ENCODE measurements around the gene GMDS.
"Not testable (repeated sequence)": the region's sequence is repeated elsewhere in the genome, so short reads cannot be mapped to it uniquely, and the experiment has no call there.

Gene GMDS

GRCh38 chr6:1668456-1668855 lies 576.9 kb downstream of the GMDS start:
- not testable (repeated sequence) for H3K4me1 ChIP-seq (ENCODE audit: control insufficient read depth in 1 of 2, insufficient read depth in 2 of 2, low read length in 2 of 2); H3K23ac ChIP-seq (ENCODE audit: low read length); H2AK5ac ChIP-seq (ENCODE audit: low read length); H3K27me3 ChIP-seq (ENCODE audit: insufficient read depth, low read length); H4K8ac ChIP-seq (ENCODE audit: low read depth, low read length); DNase-seq; H2AFZ ChIP-seq (ENCODE audit: insufficient read depth, low read length, poor library complexity); H3K18ac ChIP-seq (ENCODE audit: low read length); H2BK5ac ChIP-seq (ENCODE audit: low read depth, low read length, poor library complexity); H3K9ac ChIP-seq (ENCODE audit: low read length); H3K4me2 ChIP-seq (ENCODE audit: low read length); H4K12ac ChIP-seq (ENCODE audit: low read depth, low read length); H3K27ac ChIP-seq (ENCODE audit: low read depth, low read length); H3K4ac ChIP-seq (ENCODE audit: low read depth, low read length); H3K9me3 ChIP-seq (ENCODE audit: insufficient read depth, low read depth, low read length); H3K4me3 ChIP-seq (ENCODE audit: low read depth, low read length); H2BK12ac ChIP-seq (ENCODE audit: low read length); H4K91ac ChIP-seq (ENCODE audit: low read depth, low read length); H3K14ac ChIP-seq (ENCODE audit: low read length); H2BK120ac ChIP-seq (ENCODE audit: insufficient read depth, low read length, poor library complexity); H3K79me2 ChIP-seq (ENCODE audit: control insufficient read depth, insufficient read depth, low read length, poor library complexity); H3K36me3 ChIP-seq (ENCODE audit: control insufficient read depth in 1 of 2, insufficient read depth in 2 of 2, low read length in 2 of 2); H3K79me1 ChIP-seq (ENCODE audit: low read length)
- no CpG with 5 or more reads among the region's 5 CpGs for WGBS (ENCODE audit: extremely low coverage, insufficient coverage, insufficient read length)

GRCh38 chr6:1667805-1668175 lies 577.6 kb downstream of the GMDS start:
- WGBS (ENCODE audit: extremely low coverage, insufficient coverage, insufficient read length), result no CpG with 5 or more reads among the region's 4 CpGs
- no peak overlapping the region for H3K4me3 ChIP-seq (ENCODE audit: low read depth, low read length)

GRCh38 chr6:1667012-1667804 lies 578.2 kb downstream of the GMDS start:
- Histone ChIP-seq H3K4me1 (ENCODE audit: control insufficient read depth in 1 of 2, insufficient read depth in 2 of 2, low read length in 2 of 2) (peaks cover 6 to 7% of the 10 kb centered on the region in 2 experiments), H2BK5ac (ENCODE audit: low read depth, low read length, poor library complexity) (no peak overlapping the region), H3K27ac (ENCODE audit: low read depth, low read length) (no peak overlapping the region), H3K23ac (ENCODE audit: low read length) (no peak overlapping the region), H3K27me3 (ENCODE audit: insufficient read depth, low read length) (no peaks in the 10 kb centered on the region), H4K12ac (ENCODE audit: low read depth, low read length) (no peak overlapping the region), H3K9me3 (ENCODE audit: insufficient read depth, low read depth, low read length) (peaks cover 2% of the 10 kb centered on the region), H3K9ac (ENCODE audit: low read length) (no peak overlapping the region), H3K36me3 (ENCODE audit: control insufficient read depth in 1 of 2, insufficient read depth in 2 of 2, low read length in 2 of 2) (no peaks in the 10 kb centered on the region), H3K4me2 (ENCODE audit: low read length) (no peak overlapping the region), H3K79me2 (ENCODE audit: control insufficient read depth, insufficient read depth, low read length, poor library complexity) (no peaks in the 10 kb centered on the region), H3K4ac (ENCODE audit: low read depth, low read length) (no peak overlapping the region), H3K4me3 (ENCODE audit: low read depth, low read length) (no peak overlapping the region), H2AFZ (ENCODE audit: insufficient read depth, low read length, poor library complexity) (no peak overlapping the region), H3K79me1 (ENCODE audit: low read length) (no peaks in the 10 kb centered on the region), H4K8ac (ENCODE audit: low read depth, low read length) (no peak overlapping the region), H2BK120ac (ENCODE audit: insufficient read depth, low read length, poor library complexity) (no peak overlapping the region), H2BK12ac (ENCODE audit: low read length) (no peak overlapping the region), H3K18ac (ENCODE audit: low read length) (no peak overlapping the region), H2AK5ac (ENCODE audit: low read length) (no peak overlapping the region), H4K91ac (ENCODE audit: low read depth, low read length) (no peak overlapping the region), H3K14ac (ENCODE audit: low read length) (no peak overlapping the region)
- no CpG with 5 or more reads among the region's 6 CpGs for WGBS (ENCODE audit: extremely low coverage, insufficient coverage, insufficient read length)
- no peak for DNase-seq

More at GRCh38 chr6:1667805-1668175, 577.6 kb downstream of the GMDS start:
- Histone ChIP-seq H3K9ac (ENCODE audit: low read length) (no peak overlapping the region), H3K4me2 (ENCODE audit: low read length) (no peak overlapping the region), H3K79me1 (ENCODE audit: low read length) (no peaks in the 10 kb centered on the region), H2AFZ (ENCODE audit: insufficient read depth, low read length, poor library complexity) (no peak overlapping the region), H2BK120ac (ENCODE audit: insufficient read depth, low read length, poor library complexity) (no peak overlapping the region), H4K12ac (ENCODE audit: low read depth, low read length) (no peak overlapping the region), H3K9me3 (ENCODE audit: insufficient read depth, low read depth, low read length) (peaks cover 2% of the 10 kb centered on the region), H3K23ac (ENCODE audit: low read length) (no peak overlapping the region), H3K4me1 (ENCODE audit: control insufficient read depth in 1 of 2, insufficient read depth in 2 of 2, low read length in 2 of 2) (peaks cover 6 to 7% of the 10 kb centered on the region in 2 experiments), H3K27me3 (ENCODE audit: insufficient read depth, low read length) (peaks cover 2% of the 10 kb centered on the region), H4K91ac (ENCODE audit: low read depth, low read length) (no peak overlapping the region), H3K27ac (ENCODE audit: low read depth, low read length) (no peak overlapping the region), H3K18ac (ENCODE audit: low read length) (no peak overlapping the region), H2BK12ac (ENCODE audit: low read length) (no peak overlapping the region), H4K8ac (ENCODE audit: low read depth, low read length) (no peak overlapping the region), H2BK5ac (ENCODE audit: low read depth, low read length, poor library complexity) (no peak overlapping the region), H3K36me3 (ENCODE audit: control insufficient read depth in 1 of 2, insufficient read depth in 2 of 2, low read length in 2 of 2) (no peaks in the 10 kb centered on the region), H3K79me2 (ENCODE audit: control insufficient read depth, insufficient read depth, low read length, poor library complexity) (no peaks in the 10 kb centered on the region), H3K4ac (ENCODE audit: low read depth, low read length) (no peak overlapping the region), H2AK5ac (ENCODE audit: low read length) (no peak overlapping the region), H3K14ac (ENCODE audit: low read length) (no peak overlapping the region)
- DNase-seq, result no peak

- Histone ChIP-seq H4K12ac (ENCODE audit: low read depth, low read length) (no peak overlapping the region), H2AFZ (ENCODE audit: insufficient read depth, low read length, poor library complexity) (no peak overlapping the region), H3K79me1 (ENCODE audit: low read length) (no peaks in the 10 kb centered on the region), H2BK12ac (ENCODE audit: low read length) (no peak overlapping the region), H3K23ac (ENCODE audit: low read length) (no peak overlapping the region), H2BK5ac (ENCODE audit: low read depth, low read length, poor library complexity) (no peak overlapping the region), H4K8ac (ENCODE audit: low read depth, low read length) (no peak overlapping the region), H4K91ac (ENCODE audit: low read depth, low read length) (no peak overlapping the region), H3K9me3 (ENCODE audit: insufficient read depth, low read depth, low read length) (peaks cover 2% of the 10 kb centered on the region), H3K79me2 (ENCODE audit: control insufficient read depth, insufficient read depth, low read length, poor library complexity) (no peaks in the 10 kb centered on the region), H3K4me1 (ENCODE audit: control insufficient read depth in 1 of 2, insufficient read depth in 2 of 2, low read length in 2 of 2) (peaks cover 0 to 2% of the 10 kb centered on the region in 2 experiments), H3K9ac (ENCODE audit: low read length) (no peak overlapping the region), H3K4me3 (ENCODE audit: low read depth, low read length) (no peak overlapping the region), H3K14ac (ENCODE audit: low read length) (no peak overlapping the region), H2BK120ac (ENCODE audit: insufficient read depth, low read length, poor library complexity) (no peak overlapping the region), H3K36me3 (ENCODE audit: control insufficient read depth in 1 of 2, insufficient read depth in 2 of 2, low read length in 2 of 2) (no peaks in the 10 kb centered on the region), H2AK5ac (ENCODE audit: low read length) (no peak overlapping the region), H3K4ac (ENCODE audit: low read depth, low read length) (no peak overlapping the region), H3K27ac (ENCODE audit: low read depth, low read length) (no peak overlapping the region), H3K27me3 (ENCODE audit: insufficient read depth, low read length) (no peaks in the 10 kb centered on the region), H3K4me2 (ENCODE audit: low read length) (no peak overlapping the region), H3K18ac (ENCODE audit: low read length) (no peak overlapping the region)
- DNase-seq, result no peak
- no CpG with 5 or more reads among the region's 2 CpGs for WGBS (ENCODE audit: extremely low coverage, insufficient coverage, insufficient read length)
These were observed 580.2 kb downstream of the GMDS start for GRCh38 chr6:1665214-1665613.
